Gastrocnemius medialis (tissue), 4 donors: ENCODE results near the gene PCSK6.

ENCODE experiments used
- CTCF ChIP-seq, 5 experiments: fragments of 450-650 bp in 3 of 5; fragments of 200-600 bp in 2 of 5; sonication (generic) in 2 of 5; IDR thresholded peaks in 4 of 5; conservative IDR thresholded peaks in 1 of 5; 1 replicate in 4 of 5; 2 replicates in 1 of 5; pipeline ENCODE4 v1.5.1; 2016 to 2019; ENCODE audit warnings: antibody characterized with exemption in 5 of 5, mild to moderate bottlenecking in 3 of 5, moderate library complexity in 3 of 5
- POLR2A ChIP-seq, 2 donors: fragments of 450-650 bp; IDR thresholded peaks; one replicate each; pipeline ENCODE4 v1.6.1; 2017; ENCODE audit warnings: antibody characterized with exemption in 2 of 2, mild to moderate bottlenecking in 2 of 2, moderate library complexity in 2 of 2

- TF ChIP-seq CTCF (IDR thresholded peaks at IDR 0.05 in 4 of 5, conservative IDR thresholded peaks at IDR 0.05 in 1 of 5) = no peak
- no peak for TF ChIP-seq POLR2A (IDR thresholded peaks at IDR 0.05)
Observed at GRCh38 chr15:101503296-101503599, 13.7 kb upstream of the PCSK6 start.
